Fibroblast of lung (primary cell): ENCODE measurements around the gene CFAP58. TPM values are rescaled to one million over a fixed set of nuclear protein-coding genes. Genes with fewer than 3 reads are reported as not detected.

Source experiments
- DNase-seq, 2 donors: peaks; one replicate each; pipeline versions ENCODE4 v3.0.0 to v3.0.0-alpha.2; 2010; ENCODE audit warnings: low read depth in 2 of 2
- H2AFZ ChIP-seq: 2 replicates; pipeline ENCODE4 v1.5.1; 2012; ENCODE audit warnings: low read length, control low read depth, inconsistent platforms
- H3K27ac ChIP-seq: 2 replicates; pipeline ENCODE4 v1.5.1; 2011; ENCODE audit warnings: low read length, control low read depth; ENCODE audit not compliant: insufficient read depth
- H3K27me3 ChIP-seq: 2 replicates; pipeline ENCODE4 v1.5.1; 2011; ENCODE audit warnings: mild to moderate bottlenecking, low read length; ENCODE audit not compliant: control insufficient read depth, insufficient read depth
- H3K36me3 ChIP-seq: 2 replicates; pipeline ENCODE4 v1.5.1; 2011; ENCODE audit warnings: low read length; ENCODE audit not compliant: control insufficient read depth, insufficient read depth
- H3K4me1 ChIP-seq: 2 replicates; pipeline ENCODE4 v1.5.1; 2011; ENCODE audit warnings: low read length; ENCODE audit not compliant: control insufficient read depth, insufficient read depth; ENCODE audit errors: extremely low read depth
- H3K4me2 ChIP-seq: 2 replicates; pipeline ENCODE4 v1.5.1; 2011; ENCODE audit warnings: low read length, control low read depth; ENCODE audit not compliant: insufficient read depth; ENCODE audit errors: extremely low read depth
- H3K4me3 ChIP-seq, 4 experiments: fragments of 200-600 bp in 1 of 4; sonication (generic) in 1 of 4; replicated peaks in 1 of 4; 2 replicates each; pipeline ENCODE4 v1.5.1; 2011 to 2016; ENCODE audit warnings: low read length in 4 of 4, low read depth in 3 of 4, mild to moderate bottlenecking in 3 of 4, control low read depth in 2 of 4, inconsistent platforms in 1 of 4, mixed read lengths in 1 of 4; ENCODE audit not compliant: insufficient read depth in 1 of 4; ENCODE audit errors: control extremely low read depth in 1 of 4
- H3K79me2 ChIP-seq: 2 replicates; pipeline ENCODE4 v1.5.1; 2012; ENCODE audit warnings: mild to moderate bottlenecking, low read length, inconsistent platforms; ENCODE audit not compliant: control insufficient read depth, insufficient read depth
- H3K9ac ChIP-seq: 2 replicates; pipeline ENCODE4 v1.5.1; 2011; ENCODE audit warnings: mild to moderate bottlenecking, low read length, control low read depth; ENCODE audit not compliant: insufficient read depth
- H3K9me3 ChIP-seq: 2 replicates; pipeline ENCODE4 v1.5.1; 2012; ENCODE audit warnings: low read depth, low read length; ENCODE audit not compliant: control insufficient read depth, insufficient read depth
- H4K20me1 ChIP-seq: 2 replicates; pipeline ENCODE4 v1.5.1; 2011; ENCODE audit warnings: low read length; ENCODE audit not compliant: control insufficient read depth, insufficient read depth; ENCODE audit errors: extremely low read depth
- CTCF ChIP-seq, 2 donors: IDR thresholded peaks in 1 of 2; conservative IDR thresholded peaks in 1 of 2; 1 replicate in 1 of 2; 2 replicates in 1 of 2; pipeline ENCODE4 v1.5.1; 2011 to 2012; ENCODE audit warnings: low read length in 2 of 2, control low read depth in 1 of 2, inconsistent platforms in 1 of 2, low read depth in 1 of 2, mild to moderate bottlenecking in 1 of 2
- EZH2 ChIP-seq: IDR thresholded peaks from 2 replicates; pipeline ENCODE4 v1.5.1; 2012; ENCODE audit warnings: low read length, control low read depth, mild to moderate bottlenecking; ENCODE audit errors: missing control alignments
- polyA plus RNA-seq, 2 donors: library from polyadenylated mRNA; depleted of rRNA in 1 of 2; stranded (reverse) in 1 of 2; unstranded in 1 of 2; fragments of >200 nt; gene quantifications; 2 replicates each; pipeline ENCODE4 v1.2.1, GENCODE V29; 2011 to 2012; ENCODE audit warnings: missing spikeins in 1 of 2
- total RNA-seq: library from RNA; depleted of rRNA; stranded (reverse); fragments of >200 nt; gene quantifications from 2 replicates; pipeline ENCODE4 v1.2.1, GENCODE V29; 2014

Gene CFAP58
- total and polyA plus RNA-seq, 2 donors (not counting 1 experiment from before 2014, with no cell fraction given) = 0.33 to 0.42 TPM

DNA sequence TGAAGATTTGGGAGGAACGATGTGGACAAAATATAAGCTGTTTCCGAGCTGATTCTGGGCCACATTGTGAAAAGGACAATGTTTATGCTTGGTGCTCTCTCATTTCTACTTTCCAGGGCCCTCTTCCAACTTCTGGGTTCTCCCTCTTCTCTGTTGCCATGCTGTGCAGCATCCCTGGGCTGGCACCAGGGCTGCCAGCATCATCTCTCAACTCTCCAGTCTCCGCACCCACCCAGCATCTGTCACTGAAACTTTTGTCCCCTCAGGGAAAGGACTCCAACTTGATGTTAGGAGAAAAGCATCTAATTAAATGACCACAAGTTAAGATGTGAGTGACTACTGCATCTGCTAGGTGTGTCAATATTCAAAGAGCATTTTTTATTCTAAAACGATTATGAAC, 26.7 kb downstream of the CFAP58 start:
- Histone ChIP-seq H3K27ac (no peak overlapping the region), H3K27me3 (no peaks in the 10 kb centered on the region), H3K4me1 (no peaks in the 10 kb centered on the region), H3K9ac (no peak overlapping the region), H4K20me1 (no peaks in the 10 kb centered on the region), H3K36me3 (no peaks in the 10 kb centered on the region), H3K9me3 (no peaks in the 10 kb centered on the region), H3K4me2 (no peak overlapping the region), H3K79me2 (no peaks in the 10 kb centered on the region), H2AFZ (no peak overlapping the region), H3K4me3 (no peak overlapping the region)
- no peak for DNase-seq
- TF ChIP-seq EZH2 (no peak), CTCF (conservative IDR thresholded peaks at IDR 0.05 in 1 of 2, IDR thresholded peaks at IDR 0.05 in 1 of 2; ENCODE audit: low read depth in 1 of 2, low read length in 2 of 2) (no peak)

- DNase-seq = no peak
- no peaks in the 10 kb centered on the region for H3K9me3 ChIP-seq
- H3K36me3 ChIP-seq = no peaks in the 10 kb centered on the region
- H2AFZ ChIP-seq = no peak overlapping the region
- no peak overlapping the region for H3K4me3 ChIP-seq
- H3K27ac ChIP-seq = no peak overlapping the region
- H3K4me2 ChIP-seq = no peak overlapping the region
- H3K79me2 ChIP-seq = no peaks in the 10 kb centered on the region
- no peaks in the 10 kb centered on the region for H3K4me1 ChIP-seq
- H3K27me3 ChIP-seq = no peaks in the 10 kb centered on the region
- TF ChIP-seq CTCF (conservative IDR thresholded peaks at IDR 0.05 in 1 of 2, IDR thresholded peaks at IDR 0.05 in 1 of 2; ENCODE audit: low read depth in 1 of 2, low read length in 2 of 2) (no peak), EZH2 (no peak)
- H3K9ac ChIP-seq = no peak overlapping the region
- H4K20me1 ChIP-seq = no peaks in the 10 kb centered on the region
Observed at GRCh38 chr10:104387130-104387888, 33.7 kb downstream of the CFAP58 start.

DNA sequence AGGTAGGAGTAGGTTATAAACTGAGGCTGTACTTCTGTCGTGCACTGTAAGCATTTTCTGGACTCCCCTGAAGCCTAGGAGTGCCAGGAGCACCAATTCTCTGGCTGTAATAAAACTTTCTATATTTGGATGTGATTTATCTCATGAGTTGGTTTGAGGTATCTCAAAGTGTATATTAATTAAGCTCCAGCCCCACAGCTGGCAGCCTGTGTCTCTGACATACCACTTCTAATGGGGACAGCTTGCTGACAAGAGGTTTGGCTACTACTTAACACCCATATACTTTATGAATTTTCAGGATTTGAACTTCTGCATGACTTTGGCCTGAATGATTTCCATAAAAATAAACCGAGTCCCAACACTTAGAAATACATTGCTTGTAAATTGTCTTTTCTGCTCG, 35.2 kb downstream of the CFAP58 start:
- TF ChIP-seq CTCF (conservative IDR thresholded peaks at IDR 0.05 in 1 of 2, IDR thresholded peaks at IDR 0.05 in 1 of 2; ENCODE audit: low read depth in 1 of 2, low read length in 2 of 2) (no peak), EZH2 (no peak)
- no peak overlapping the region for H3K4me3 ChIP-seq

More for the DNA sequence above, 35.2 kb downstream of the CFAP58 start:
- no peak for DNase-seq
- H3K36me3 ChIP-seq = no peaks in the 10 kb centered on the region
- H3K79me2 ChIP-seq = no peaks in the 10 kb centered on the region
- no peak overlapping the region for H2AFZ ChIP-seq
- no peak overlapping the region for H3K27ac ChIP-seq
- H3K9ac ChIP-seq = no peak overlapping the region
- no peak overlapping the region for H3K4me2 ChIP-seq
- no peaks in the 10 kb centered on the region for H3K27me3 ChIP-seq
- no peaks in the 10 kb centered on the region for H4K20me1 ChIP-seq
- no peaks in the 10 kb centered on the region for H3K9me3 ChIP-seq
- H3K4me1 ChIP-seq = no peaks in the 10 kb centered on the region
